HUES64 (cell line): ENCODE results near the gene C1QTNF1.

Experiments
- H3K27ac ChIP-seq: 2 replicates; pipeline ENCODE4 v1.7.0; 2013; ENCODE audit warnings: low read depth, low read length, inconsistent platforms
- H3K27me3 ChIP-seq: 2 replicates; pipeline ENCODE4 v1.6.1; 2013; ENCODE audit warnings: mild to moderate bottlenecking, low read length; ENCODE audit not compliant: insufficient read depth
- H3K36me3 ChIP-seq: 2 replicates; pipeline ENCODE4 v1.6.1; 2013; ENCODE audit warnings: mild to moderate bottlenecking, low read length; ENCODE audit not compliant: insufficient read depth
- H3K4me1 ChIP-seq: 2 replicates; pipeline ENCODE4 v1.6.1; 2013; ENCODE audit warnings: mild to moderate bottlenecking, low read length, moderate library complexity; ENCODE audit not compliant: insufficient read depth
- H3K4me3 ChIP-seq: 2 replicates; pipeline ENCODE4 v1.5.1; 2013; ENCODE audit warnings: mild to moderate bottlenecking, low read length, moderate library complexity
- H3K9ac ChIP-seq: 2 replicates; pipeline ENCODE4 v1.6.1; 2013; ENCODE audit warnings: mild to moderate bottlenecking, low read depth, low read length
- H3K9me3 ChIP-seq: 2 replicates; pipeline ENCODE4 v1.6.1; 2013; ENCODE audit warnings: low read depth, low read length; ENCODE audit not compliant: insufficient read depth
- WGBS: fragments of 150-250, 120-280 bp; methylation state at CpG from one replicate; pipeline ENCODE4 v1.1.7; 2013; ENCODE audit warnings: missing lambda C conversion rate; 5-methylcytosine and 5-hydroxymethylcytosine counted together

The C1QTNF1 gene

GRCh38 chr17:78985395-78985794 lies 38.6 kb upstream of the C1QTNF1 start:
- Histone ChIP-seq H3K27me3 (no peaks in the 10 kb centered on the region), H3K9me3 (no peaks in the 10 kb centered on the region), H3K4me1 (peaks cover 10% of the 10 kb centered on the region), H3K4me3 (no peak overlapping the region), H3K36me3 (0 out of 2 replicates have a peak, but pooled peaks cover 2% of the 10 kb centered on the region), H3K9ac (no peak overlapping the region), H3K27ac (no peak overlapping the region)
- 97% methylated on average over 5 of the region's 5 CpGs for WGBS

DNA sequence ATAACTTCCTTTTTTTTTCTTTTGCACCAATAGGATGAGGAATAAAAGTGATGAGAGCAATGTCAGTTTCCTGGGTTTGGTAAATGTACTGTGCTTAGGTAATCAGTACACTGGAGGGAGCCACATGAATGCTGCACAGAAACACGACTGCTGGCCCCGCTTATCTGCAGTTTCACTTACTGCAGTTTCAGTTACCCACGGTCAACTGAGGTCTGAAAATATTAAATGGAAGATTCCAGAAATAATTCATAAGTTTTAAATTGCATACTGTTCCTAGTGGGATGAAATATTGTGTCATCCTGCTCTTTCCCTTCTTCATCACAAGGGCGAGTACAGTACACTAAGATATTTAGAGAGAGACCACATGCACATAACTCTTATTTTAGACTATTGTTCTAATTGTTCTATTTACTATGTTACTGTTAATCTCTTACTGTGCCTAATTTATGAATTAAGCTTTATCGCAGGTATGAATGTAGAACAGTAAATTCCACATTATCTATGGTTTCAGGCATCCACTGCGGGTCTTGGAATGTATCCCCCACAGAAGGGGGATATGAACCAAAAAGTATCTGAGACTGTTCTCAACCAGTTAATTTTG lies 37.8 kb upstream of the C1QTNF1 start:
- Histone ChIP-seq H3K36me3 (peaks cover 5% of the 10 kb centered on the region; the same call in 1 of the 2 replicates), H3K27ac (no peak overlapping the region), H3K9me3 (no peaks in the 10 kb centered on the region), H3K9ac (no peak overlapping the region), H3K4me1 (peaks cover 9% of the 10 kb centered on the region), H3K27me3 (no peaks in the 10 kb centered on the region), H3K4me3 (no peak overlapping the region)
- WGBS: 90% methylated on average over 4 of the region's 6 CpGs

DNA sequence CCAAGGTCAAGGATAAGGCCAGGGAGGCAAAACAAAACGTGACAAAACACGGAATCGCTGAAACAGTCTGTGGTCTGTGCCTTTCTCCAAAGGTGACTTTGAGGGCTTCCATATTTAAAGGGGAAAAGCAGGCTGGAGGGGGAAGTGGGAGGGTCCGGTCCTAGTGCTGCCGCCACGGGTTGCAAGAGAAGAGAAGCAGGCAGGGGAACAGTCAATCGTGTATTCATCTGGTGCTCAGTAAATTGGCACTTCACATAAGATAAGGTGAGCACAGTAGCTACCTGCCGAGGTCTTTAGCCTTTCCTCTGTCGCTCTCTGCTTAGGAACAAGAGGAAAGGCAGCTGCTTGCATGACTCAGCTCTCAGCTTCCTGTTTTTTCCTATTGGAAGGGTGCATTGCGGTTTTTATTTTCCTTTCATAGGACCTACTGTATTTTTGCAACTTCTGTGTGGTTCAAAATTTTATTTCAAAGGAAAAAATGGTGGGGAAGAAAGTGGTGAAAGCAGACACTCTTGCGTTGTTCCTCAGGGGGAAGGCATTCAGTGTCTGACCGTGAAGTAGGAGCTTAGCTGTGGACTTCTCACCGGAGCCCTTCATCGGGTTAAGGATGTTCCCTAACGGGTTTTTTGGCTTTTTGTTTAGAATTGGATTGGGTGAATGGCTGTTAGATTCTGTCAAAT lies 37.2 kb upstream of the C1QTNF1 start:
- Histone ChIP-seq H3K27ac (0 out of 2 replicates have a peak overlapping the region, but pooled peaks have one; percentile 41), H3K4me1 (peaks cover 9% of the 10 kb centered on the region), H3K27me3 (no peaks in the 10 kb centered on the region), H3K9ac (peak overlapping the region; percentile 32; the same call in 1 of the 2 replicates), H3K36me3 (peaks cover 7% of the 10 kb centered on the region; the same call in 1 of the 2 replicates), H3K4me3 (no peak overlapping the region), H3K9me3 (no peaks in the 10 kb centered on the region)
- 24% methylated on average over 15 of the region's 15 CpGs for WGBS

- Histone ChIP-seq H3K9me3 (no peaks in the 10 kb centered on the region), H3K36me3 (peaks cover 10% of the 10 kb centered on the region; the same call in 1 of the 2 replicates), H3K27me3 (no peaks in the 10 kb centered on the region), H3K4me1 (peaks cover 9% of the 10 kb centered on the region), H3K27ac (no peak overlapping the region), H3K4me3 (no peak overlapping the region), H3K9ac (no peak overlapping the region)
- WGBS: 94% methylated on average over 6 of the region's 6 CpGs
Measured at GRCh38 chr17:78988152-78988551, 35.8 kb upstream of the C1QTNF1 start.

DNA sequence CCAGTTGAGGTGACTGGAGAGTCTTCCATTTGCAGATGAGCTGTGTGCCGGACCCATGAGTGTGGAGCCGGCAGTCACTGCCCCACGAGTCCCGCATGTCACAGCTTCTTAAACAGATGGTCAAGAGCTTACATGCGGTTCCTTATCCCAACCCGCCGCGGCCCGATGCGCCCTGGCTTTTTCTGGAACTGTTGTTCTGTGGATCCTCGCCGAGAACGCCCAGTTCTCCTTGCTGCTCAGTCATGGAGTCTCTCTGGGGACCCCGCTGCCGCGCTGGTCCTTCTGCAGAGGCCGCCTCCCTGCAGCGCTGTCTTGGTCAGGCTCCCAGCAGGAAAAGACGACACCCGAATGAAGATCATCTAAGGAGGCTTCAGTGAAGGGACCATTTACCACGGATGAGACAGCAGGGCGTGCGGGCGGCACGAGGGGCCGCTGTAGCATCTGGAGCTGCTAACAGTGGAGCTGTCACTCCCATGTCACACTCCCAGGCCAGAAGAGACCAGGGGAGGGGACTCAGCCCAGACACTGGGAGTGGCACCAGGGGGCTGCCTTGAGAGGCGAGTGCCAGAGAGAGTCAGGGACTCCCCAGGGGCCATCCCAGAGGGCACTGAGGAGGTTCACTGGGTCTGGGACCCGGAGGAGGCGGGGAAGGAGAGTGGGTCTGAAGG lies 33.5 kb upstream of the C1QTNF1 start:
- Histone ChIP-seq H3K9ac (no peak overlapping the region), H3K36me3 (peaks cover 16% of the 10 kb centered on the region; the same call in 1 of the 2 replicates), H3K9me3 (no peaks in the 10 kb centered on the region), H3K4me1 (peaks cover 9% of the 10 kb centered on the region), H3K4me3 (no peak overlapping the region), H3K27me3 (no peaks in the 10 kb centered on the region), H3K27ac (no peak overlapping the region)
- WGBS: 97% methylated on average over 29 of the region's 29 CpGs

DNA sequence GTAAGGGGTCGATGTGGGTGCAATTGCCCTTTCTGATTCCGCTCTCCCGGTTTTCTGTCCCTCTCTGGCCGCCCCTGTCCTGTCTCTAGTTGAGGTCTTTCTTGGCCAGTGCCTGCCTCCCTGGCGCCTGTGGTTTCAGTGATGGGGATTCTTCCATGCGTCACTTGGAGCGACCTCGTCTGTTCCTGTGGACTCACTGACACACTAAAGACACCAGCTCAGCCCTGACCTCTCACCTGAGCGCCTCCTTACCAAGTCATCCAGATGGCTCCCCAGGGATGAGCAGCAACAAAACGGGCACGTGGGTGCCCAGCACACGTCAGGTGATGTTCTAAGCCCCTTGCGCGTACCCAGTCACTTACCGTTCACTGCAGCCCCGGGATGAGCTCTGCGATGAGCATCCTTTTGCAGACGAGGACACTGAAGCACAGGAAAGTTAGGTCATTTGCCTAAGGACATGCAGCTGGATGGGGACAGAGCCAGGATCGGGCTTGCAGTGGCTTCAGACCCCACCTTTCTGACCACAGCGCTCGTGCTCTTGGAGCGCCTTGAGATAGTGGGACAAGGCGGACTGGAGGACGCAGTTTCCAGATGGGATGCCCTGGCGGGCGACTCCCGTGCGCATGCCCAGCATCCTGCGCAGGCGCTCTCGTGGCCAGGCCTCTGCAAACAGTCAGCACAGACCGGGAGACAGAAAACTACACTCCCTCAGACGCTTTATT lies 32.8 kb upstream of the C1QTNF1 start:
- 96% methylated on average over 33 of the region's 33 CpGs for WGBS
- Histone ChIP-seq H3K36me3 (peaks cover 16% of the 10 kb centered on the region), H3K27me3 (no peaks in the 10 kb centered on the region), H3K27ac (no peak overlapping the region), H3K9me3 (no peaks in the 10 kb centered on the region), H3K4me3 (no peak overlapping the region), H3K9ac (no peak overlapping the region), H3K4me1 (peaks cover 8% of the 10 kb centered on the region)

- WGBS: 96% methylated on average over 22 of the region's 22 CpGs
- Histone ChIP-seq H3K27ac (no peak overlapping the region), H3K9ac (no peak overlapping the region), H3K4me3 (no peak overlapping the region), H3K27me3 (no peaks in the 10 kb centered on the region; the same call in 1 of the 2 replicates), H3K9me3 (no peaks in the 10 kb centered on the region), H3K4me1 (no peaks in the 10 kb centered on the region), H3K36me3 (peaks cover 24% of the 10 kb centered on the region)
Measured at GRCh38 chr17:78991906-78992532, 31.9 kb upstream of the C1QTNF1 start.

GRCh38 chr17:78992542-78993212 lies 31.3 kb upstream of the C1QTNF1 start:
- no peaks in the 10 kb centered on the region for H3K4me1 ChIP-seq
- H3K9me3 ChIP-seq: no peaks in the 10 kb centered on the region
- peaks cover 28% of the 10 kb centered on the region for H3K36me3 ChIP-seq
- 94% methylated on average over 12 of the region's 12 CpGs for whole genome bisulfite sequencing
- no peak overlapping the region for H3K27ac ChIP-seq
- H3K27me3 ChIP-seq: no peaks in the 10 kb centered on the region; the same call in 1 of the 2 replicates
- H3K4me3 ChIP-seq: no peak overlapping the region
- H3K9ac ChIP-seq: no peak overlapping the region

GRCh38 chr17:78993241-78993956 lies 30.6 kb upstream of the C1QTNF1 start:
- Histone ChIP-seq H3K9me3 (no peaks in the 10 kb centered on the region), H3K4me3 (no peak overlapping the region), H3K9ac (no peak overlapping the region), H3K27me3 (no peaks in the 10 kb centered on the region; the same call in 1 of the 2 replicates), H3K27ac (no peak overlapping the region), H3K4me1 (no peaks in the 10 kb centered on the region), H3K36me3 (peaks cover 29% of the 10 kb centered on the region)
- 85% methylated on average over 49 of the region's 49 CpGs for WGBS
